Fibroblast of mammary gland (primary cell): ENCODE data around the gene SERPINB7.

Experiments used
- DNase-seq: peaks from one replicate; pipeline ENCODE4 v3.0.0-alpha.2; 2010; ENCODE audit warnings: low read depth
- H3K4me3 ChIP-seq: 2 replicates; pipeline ENCODE4 v1.5.1; 2011; ENCODE audit warnings: low read depth, mild to moderate bottlenecking, low read length, moderate library complexity; ENCODE audit not compliant: control insufficient read depth
- TF ChIP-seq, protein P1 (sequence below): conservative IDR thresholded peaks from 2 replicates; pipeline ENCODE4 v1.5.1; 2011; ENCODE audit warnings: low read depth, low read length, inconsistent platforms; ENCODE audit not compliant: control insufficient read depth, insufficient read depth

Gene SERPINB7

GRCh38 chr18:63784787-63785452 is 9.7 kb downstream of the SERPINB7 start:
- DNase-seq = peak; percentile 25
- H3K4me3 ChIP-seq = no peak overlapping the region
- TF ChIP-seq, protein P1, sequence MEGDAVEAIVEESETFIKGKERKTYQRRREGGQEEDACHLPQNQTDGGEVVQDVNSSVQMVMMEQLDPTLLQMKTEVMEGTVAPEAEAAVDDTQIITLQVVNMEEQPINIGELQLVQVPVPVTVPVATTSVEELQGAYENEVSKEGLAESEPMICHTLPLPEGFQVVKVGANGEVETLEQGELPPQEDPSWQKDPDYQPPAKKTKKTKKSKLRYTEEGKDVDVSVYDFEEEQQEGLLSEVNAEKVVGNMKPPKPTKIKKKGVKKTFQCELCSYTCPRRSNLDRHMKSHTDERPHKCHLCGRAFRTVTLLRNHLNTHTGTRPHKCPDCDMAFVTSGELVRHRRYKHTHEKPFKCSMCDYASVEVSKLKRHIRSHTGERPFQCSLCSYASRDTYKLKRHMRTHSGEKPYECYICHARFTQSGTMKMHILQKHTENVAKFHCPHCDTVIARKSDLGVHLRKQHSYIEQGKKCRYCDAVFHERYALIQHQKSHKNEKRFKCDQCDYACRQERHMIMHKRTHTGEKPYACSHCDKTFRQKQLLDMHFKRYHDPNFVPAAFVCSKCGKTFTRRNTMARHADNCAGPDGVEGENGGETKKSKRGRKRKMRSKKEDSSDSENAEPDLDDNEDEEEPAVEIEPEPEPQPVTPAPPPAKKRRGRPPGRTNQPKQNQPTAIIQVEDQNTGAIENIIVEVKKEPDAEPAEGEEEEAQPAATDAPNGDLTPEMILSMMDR = no peak

- no peak for DNase-seq
- TF ChIP-seq, protein P1 = no peak
These were observed 12.5 kb downstream of the SERPINB7 start for GRCh38 chr18:63787673-63788072.

GRCh38 chr18:63788447-63789096 is 13.4 kb downstream of the SERPINB7 start:
- DNase-seq = peak; percentile 95

More at GRCh38 chr18:63787673-63788072, 12.5 kb downstream of the SERPINB7 start:
- no peak overlapping the region for H3K4me3 ChIP-seq

DNA sequence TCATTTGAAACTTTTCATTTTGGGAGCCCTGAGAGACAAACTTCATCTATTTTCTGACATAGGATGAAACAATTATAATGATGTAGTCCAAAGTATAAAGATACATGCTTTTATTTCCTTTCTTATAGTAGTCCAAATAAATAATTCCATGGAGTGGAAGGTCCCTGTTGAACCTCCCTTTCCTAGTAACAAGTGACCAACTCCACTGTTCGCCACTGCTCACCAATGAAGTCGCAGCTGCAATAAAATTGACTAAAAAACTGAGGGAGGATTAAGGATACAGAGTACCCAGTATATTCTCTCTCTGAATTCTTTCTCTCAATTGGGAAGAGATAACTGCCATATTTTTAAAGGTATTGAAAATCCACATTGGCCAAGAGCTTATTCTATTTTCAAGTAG is 14.1 kb downstream of the SERPINB7 start:
- no peak for DNase-seq
- H3K4me3 ChIP-seq = no peak overlapping the region
- TF ChIP-seq, protein P1 = no peak

More at GRCh38 chr18:63788447-63789096, 13.4 kb downstream of the SERPINB7 start:
- H3K4me3 ChIP-seq = no peak overlapping the region
- TF ChIP-seq, protein P1 = no peak

- TF ChIP-seq, protein P1 = no peak
- no peak overlapping the region for H3K4me3 ChIP-seq
- no peak for DNase-seq
These were observed 20.4 kb downstream of the SERPINB7 start for GRCh38 chr18:63795606-63796005.

GRCh38 chr18:63799189-63799588 is 24.0 kb downstream of the SERPINB7 start:
- no peak for DNase-seq
- TF ChIP-seq, protein P1 = no peak
- H3K4me3 ChIP-seq = no peak overlapping the region
